Mesendoderm (in vitro differentiated cells): Measurements from ENCODE around the gene GZMM.

Experiments
- DNase-seq: peaks from one replicate; pipeline ENCODE4 v3.0.0; 2013
- H2AK5ac ChIP-seq: 2 replicates; pipeline ENCODE4 v1.6.1; 2013; ENCODE audit warnings: low read length, inconsistent platforms
- H2BK120ac ChIP-seq: 2 replicates; pipeline ENCODE4 v1.6.1; 2013; ENCODE audit warnings: low read depth, mild to moderate bottlenecking, low read length, moderate library complexity, mixed read lengths
- H2BK15ac ChIP-seq: replicated peaks from 2 replicates; pipeline ENCODE4 v1.6.1; 2013; ENCODE audit warnings: low read depth, mild to moderate bottlenecking, moderate library complexity
- H2BK5ac ChIP-seq: 2 replicates; pipeline ENCODE4 v1.6.1; 2013; ENCODE audit warnings: low read length, inconsistent platforms
- H3K18ac ChIP-seq: 2 replicates; pipeline ENCODE4 v1.6.1; 2013; ENCODE audit warnings: mild to moderate bottlenecking, low read length, mixed read lengths
- H3K23ac ChIP-seq: one replicate; pipeline ENCODE4 v1.6.1; 2013; ENCODE audit warnings: low read length
- H3K27ac ChIP-seq: 2 replicates; pipeline ENCODE4 v1.5.1; 2013; ENCODE audit warnings: low read depth, mild to moderate bottlenecking, inconsistent platforms, low read length, moderate library complexity
- H3K27me3 ChIP-seq: 2 replicates; pipeline ENCODE4 v1.6.1; 2013; ENCODE audit warnings: low read length, control low read depth, mild to moderate bottlenecking, inconsistent platforms; ENCODE audit not compliant: insufficient read depth, poor library complexity
- H3K36me3 ChIP-seq: 2 replicates; pipeline ENCODE4 v1.6.1; 2013; ENCODE audit warnings: low read length, inconsistent platforms; ENCODE audit not compliant: control insufficient read depth, insufficient read depth
- H3K4ac ChIP-seq: one replicate; pipeline ENCODE4 v1.6.1; 2013; ENCODE audit warnings: low read depth, mild to moderate bottlenecking, low read length, moderate library complexity
- H3K4me1 ChIP-seq: 2 replicates; pipeline ENCODE4 v1.6.1; 2013; ENCODE audit warnings: low read depth, low read length, inconsistent platforms; ENCODE audit not compliant: control insufficient read depth
- H3K4me2 ChIP-seq: 2 replicates; pipeline ENCODE4 v1.6.1; 2013; ENCODE audit warnings: low read length
- H3K4me3 ChIP-seq: 2 replicates; pipeline ENCODE4 v1.5.1; 2013; ENCODE audit warnings: mild to moderate bottlenecking, low read length
- H3K56ac ChIP-seq: one replicate; pipeline ENCODE4 v1.6.1; 2013; ENCODE audit warnings: low read length
- H3K79me1 ChIP-seq: 2 replicates; pipeline ENCODE4 v1.6.1; 2013; ENCODE audit warnings: low read length, inconsistent platforms
- H3K79me2 ChIP-seq: 2 replicates; pipeline ENCODE4 v1.6.1; 2013; ENCODE audit warnings: mild to moderate bottlenecking, low read length; ENCODE audit not compliant: control insufficient read depth, insufficient read depth
- H3K9ac ChIP-seq: 2 replicates; pipeline ENCODE4 v1.6.1; 2013; ENCODE audit warnings: low read length, inconsistent platforms
- H4K5ac ChIP-seq: one replicate; pipeline ENCODE4 v1.6.1; 2013; ENCODE audit warnings: low read length
- H4K8ac ChIP-seq: one replicate; pipeline ENCODE4 v1.6.1; 2013; ENCODE audit warnings: low read depth, mild to moderate bottlenecking, control low read depth, low read length, moderate library complexity
- WGBS: extraction: QIAGEN DNeasy Blood & Tissue Kit; methylation state at CpG from one replicate; pipeline ENCODE4 v1.1.7; 2013; ENCODE audit warnings: low lambda C conversion rate, missing lambda C conversion rate; ENCODE audit not compliant: insufficient coverage; ENCODE audit errors: extremely low coverage; 5-methylcytosine and 5-hydroxymethylcytosine counted together

Gene GZMM

GRCh38 chr19:496986-497385 lies 46.9 kb upstream of the GZMM start:
- DNase-seq, result no peak
- Histone ChIP-seq H2BK15ac (no peak overlapping the region), H4K8ac (no peak overlapping the region), H3K27me3 (peaks cover 10% of the 10 kb centered on the region), H3K27ac (no peak overlapping the region), H3K79me1 (no peaks in the 10 kb centered on the region), H3K4ac (no peak overlapping the region), H3K18ac (no peak overlapping the region), H2BK5ac (no peak overlapping the region), H2BK120ac (no peak overlapping the region), H3K36me3 (no peaks in the 10 kb centered on the region), H3K4me3 (no peak overlapping the region), H4K5ac (no peak overlapping the region), H3K23ac (no peak overlapping the region), H3K4me2 (no peak overlapping the region), H2AK5ac (no peak overlapping the region), H3K9ac (no peak overlapping the region), H3K4me1 (no peaks in the 10 kb centered on the region), H3K56ac (no peak overlapping the region), H3K79me2 (no peaks in the 10 kb centered on the region)
- WGBS, result no CpG with 5 or more reads among the region's 18 CpGs

- Histone ChIP-seq H2AK5ac (no peak overlapping the region), H3K4me3 (no peak overlapping the region), H3K18ac (no peak overlapping the region), H3K56ac (no peak overlapping the region), H3K4me1 (no peaks in the 10 kb centered on the region), H3K4ac (no peak overlapping the region), H3K36me3 (no peaks in the 10 kb centered on the region), H3K4me2 (no peak overlapping the region), H2BK120ac (no peak overlapping the region), H3K9ac (no peak overlapping the region), H3K79me2 (no peaks in the 10 kb centered on the region), H4K8ac (no peak overlapping the region), H2BK15ac (no peak overlapping the region), H3K23ac (no peak overlapping the region), H3K79me1 (no peaks in the 10 kb centered on the region), H3K27me3 (peaks cover 10% of the 10 kb centered on the region), H2BK5ac (no peak overlapping the region), H3K27ac (no peak overlapping the region), H4K5ac (no peak overlapping the region)
- no CpG with 5 or more reads among the region's 36 CpGs for WGBS
- no peak for DNase-seq
Measured at GRCh38 chr19:497491-497868, 46.4 kb upstream of the GZMM start.

- Histone ChIP-seq H3K4ac (no peak overlapping the region), H4K5ac (no peak overlapping the region), H3K4me2 (no peak overlapping the region), H3K79me1 (no peaks in the 10 kb centered on the region), H3K79me2 (no peaks in the 10 kb centered on the region), H4K8ac (no peak overlapping the region), H3K27ac (no peak overlapping the region), H3K27me3 (peaks cover 10% of the 10 kb centered on the region), H3K9ac (no peak overlapping the region), H2BK15ac (no peak overlapping the region), H2BK5ac (no peak overlapping the region), H2AK5ac (no peak overlapping the region), H3K4me1 (no peaks in the 10 kb centered on the region), H3K4me3 (no peak overlapping the region), H3K36me3 (no peaks in the 10 kb centered on the region), H3K18ac (no peak overlapping the region), H2BK120ac (no peak overlapping the region), H3K56ac (no peak overlapping the region), H3K23ac (peak overlapping the region; percentile 9)
- WGBS, result no CpG with 5 or more reads among the region's 50 CpGs
- DNase-seq, result no peak
Measured at GRCh38 chr19:497869-498510, 45.9 kb upstream of the GZMM start.

GRCh38 chr19:498511-498891 lies 45.4 kb upstream of the GZMM start:
- no peak overlapping the region for H3K18ac ChIP-seq
- H3K9ac ChIP-seq, result no peak overlapping the region
- no peak overlapping the region for H3K27ac ChIP-seq
- H3K36me3 ChIP-seq, result no peaks in the 10 kb centered on the region
- DNase-seq, result no peak
- H3K4ac ChIP-seq, result no peak overlapping the region
- H2BK5ac ChIP-seq, result no peak overlapping the region
- H3K27me3 ChIP-seq, result peaks cover 10% of the 10 kb centered on the region
- no peak overlapping the region for H2BK120ac ChIP-seq
- no peak overlapping the region for H3K56ac ChIP-seq
- no peaks in the 10 kb centered on the region for H3K79me2 ChIP-seq
- H3K4me1 ChIP-seq, result no peaks in the 10 kb centered on the region
- H3K23ac ChIP-seq, result peak overlapping the region; percentile 9
- no peak overlapping the region for H2BK15ac ChIP-seq
- no CpG with 5 or more reads among the region's 26 CpGs for WGBS
- H2AK5ac ChIP-seq, result no peak overlapping the region
- H3K79me1 ChIP-seq, result no peaks in the 10 kb centered on the region
- no peak overlapping the region for H4K5ac ChIP-seq
- H3K4me3 ChIP-seq, result no peak overlapping the region
- no peak overlapping the region for H4K8ac ChIP-seq
- H3K4me2 ChIP-seq, result no peak overlapping the region

- no peak overlapping the region for H4K5ac ChIP-seq
- no peaks in the 10 kb centered on the region for H3K79me1 ChIP-seq
- no peak overlapping the region for H3K9ac ChIP-seq
- H3K36me3 ChIP-seq, result no peaks in the 10 kb centered on the region
- no peak for DNase-seq
- no peak overlapping the region for H2BK120ac ChIP-seq
- no peak overlapping the region for H4K8ac ChIP-seq
- no peak overlapping the region for H3K56ac ChIP-seq
- no peak overlapping the region for H2AK5ac ChIP-seq
- peaks cover 10% of the 10 kb centered on the region for H3K27me3 ChIP-seq
- no peak overlapping the region for H3K4me2 ChIP-seq
- no peak overlapping the region for H2BK5ac ChIP-seq
- H3K79me2 ChIP-seq, result no peaks in the 10 kb centered on the region
- WGBS, result no CpG with 5 or more reads among the region's 31 CpGs
- H3K4me1 ChIP-seq, result no peaks in the 10 kb centered on the region
- H3K27ac ChIP-seq, result no peak overlapping the region
- no peak overlapping the region for H3K4me3 ChIP-seq
- no peak overlapping the region for H3K4ac ChIP-seq
- H3K23ac ChIP-seq, result no peak overlapping the region
- H2BK15ac ChIP-seq, result no peak overlapping the region
- no peak overlapping the region for H3K18ac ChIP-seq
Measured at GRCh38 chr19:498977-499623, 44.8 kb upstream of the GZMM start.

GRCh38 chr19:501646-502045 lies 42.2 kb upstream of the GZMM start:
- no peak overlapping the region for H2AK5ac ChIP-seq
- H3K23ac ChIP-seq, result no peak overlapping the region
- no peaks in the 10 kb centered on the region for H3K36me3 ChIP-seq
- H3K9ac ChIP-seq, result no peak overlapping the region
- no peak overlapping the region for H3K27ac ChIP-seq
- H3K79me2 ChIP-seq, result no peaks in the 10 kb centered on the region
- no peak overlapping the region for H3K56ac ChIP-seq
- H3K4ac ChIP-seq, result no peak overlapping the region
- no CpG with 5 or more reads among the region's 17 CpGs for WGBS
- no peak overlapping the region for H2BK5ac ChIP-seq
- no peak overlapping the region for H3K18ac ChIP-seq
- no peak overlapping the region for H2BK120ac ChIP-seq
- H2BK15ac ChIP-seq, result no peak overlapping the region
- DNase-seq, result no peak
- H4K5ac ChIP-seq, result no peak overlapping the region
- no peak overlapping the region for H3K4me3 ChIP-seq
- no peak overlapping the region for H4K8ac ChIP-seq
- no peak overlapping the region for H3K4me2 ChIP-seq
- no peaks in the 10 kb centered on the region for H3K79me1 ChIP-seq
- no peaks in the 10 kb centered on the region for H3K4me1 ChIP-seq
- H3K27me3 ChIP-seq, result peaks cover 10% of the 10 kb centered on the region
